NCI-H2227 (cell line): ENCODE data around the gene CCDC9.
A peak's percentile ranks its signal among the peaks of the same experiment; 100 is the strongest.

Experiments used
- DNase-seq: peaks from one replicate; lab custom pipeline; 2025; ENCODE audit not compliant: unreplicated experiment; lab: John Stamatoyannopoulos, UW

The CCDC9 gene

GRCh38 chr19:47255879-47256692, at the start of gene CCDC9:
TSS of gene CCDC9 (plus strand) at chr19:47256525. CDS start at chr19:47258401, 1,876 bp downstream.
- DNase-seq = peak; percentile 96

GRCh38 chr19:47209319-47210179, 46.8 kb upstream of the CCDC9 start:
- no peak for DNase-seq

DNA sequence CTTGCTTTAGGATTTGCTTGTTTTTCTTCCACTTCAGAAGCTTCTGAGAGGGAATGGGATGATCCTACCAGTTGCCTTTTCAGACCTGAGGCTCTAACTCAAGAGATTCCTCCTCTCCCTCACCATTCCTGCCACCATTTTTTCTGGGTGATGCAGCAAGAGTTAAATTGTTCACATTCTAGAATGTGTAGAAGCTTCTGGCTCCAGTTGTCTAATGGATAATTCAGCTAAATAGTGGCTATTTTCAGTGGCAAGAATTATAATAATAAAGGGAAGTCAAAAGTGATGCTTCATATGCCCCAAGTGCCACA, 46.2 kb upstream of the CCDC9 start:
- no peak for DNase-seq

GRCh38 chr19:47210689-47211316, 45.5 kb upstream of the CCDC9 start:
- DNase-seq = peak; percentile 68

- no peak for DNase-seq
These were observed 40.7 kb upstream of the CCDC9 start for GRCh38 chr19:47215581-47215980.

- no peak for DNase-seq
These were observed 35.1 kb upstream of the CCDC9 start for GRCh38 chr19:47221080-47221841.

DNA sequence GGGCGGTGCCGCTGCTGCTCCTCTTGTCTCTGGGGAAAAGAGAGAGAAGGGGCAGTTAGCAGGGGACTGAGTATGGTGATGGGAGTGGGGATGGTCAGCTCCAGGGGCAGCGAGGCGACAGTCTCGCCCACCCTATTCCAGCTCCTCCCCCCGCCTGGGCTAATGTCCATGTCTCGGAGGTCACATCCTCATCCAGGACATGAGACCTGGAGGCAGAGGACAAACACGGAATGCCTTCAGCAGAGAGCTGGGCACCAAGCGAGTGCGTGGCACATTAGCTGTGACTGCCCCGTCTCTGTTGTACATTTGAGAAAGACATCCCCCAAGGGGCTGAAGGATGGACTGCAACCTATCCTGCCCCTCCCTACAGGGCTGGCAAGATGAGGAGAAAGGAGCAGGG, 34.4 kb upstream of the CCDC9 start:
- DNase-seq = no peak

DNA sequence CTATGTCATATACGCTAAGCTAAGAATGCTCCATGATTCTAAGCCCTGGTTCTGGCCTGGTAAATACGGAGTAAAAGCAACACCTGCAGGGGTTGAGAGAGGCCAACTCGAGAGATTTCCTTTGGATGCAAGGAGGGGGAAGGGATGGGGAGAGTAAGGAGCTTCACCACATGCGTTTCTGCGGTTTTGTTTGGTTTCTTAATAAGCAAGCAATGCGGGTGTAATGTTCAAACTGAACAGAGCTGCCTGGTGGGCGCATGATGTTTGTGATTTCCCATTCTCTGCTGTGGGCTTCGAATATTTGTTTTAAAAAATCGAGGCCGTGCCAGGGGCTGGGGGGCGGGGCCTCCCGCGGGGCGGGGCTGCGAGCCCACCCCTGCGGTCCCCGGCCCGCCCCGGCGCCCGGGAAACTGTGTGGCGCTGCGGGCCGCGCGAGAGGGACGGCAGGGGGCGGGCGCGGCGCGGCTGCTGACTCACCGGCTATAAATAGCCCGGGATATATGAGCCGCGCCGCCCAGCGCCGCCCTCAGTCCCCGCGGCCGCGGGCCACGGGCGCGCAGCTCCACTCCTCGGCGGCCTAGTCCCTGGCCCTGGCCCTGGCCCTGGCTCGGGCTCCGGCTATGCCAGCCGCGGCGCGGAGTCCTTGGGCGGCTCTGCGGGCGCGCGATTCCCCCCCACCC, 30.4 kb upstream of the CCDC9 start:
- DNase-seq = peak; percentile 91

GRCh38 chr19:47226426-47227351, 29.6 kb upstream of the CCDC9 start:
- peak; percentile 30 for DNase-seq

- DNase-seq = peak; percentile 76
These were observed 28.8 kb upstream of the CCDC9 start for GRCh38 chr19:47227352-47228167.

- DNase-seq = peak; percentile 34
These were observed 28.0 kb upstream of the CCDC9 start for GRCh38 chr19:47228168-47228936.

- no peak for DNase-seq
These were observed 27.2 kb upstream of the CCDC9 start for GRCh38 chr19:47228937-47229675.

DNA sequence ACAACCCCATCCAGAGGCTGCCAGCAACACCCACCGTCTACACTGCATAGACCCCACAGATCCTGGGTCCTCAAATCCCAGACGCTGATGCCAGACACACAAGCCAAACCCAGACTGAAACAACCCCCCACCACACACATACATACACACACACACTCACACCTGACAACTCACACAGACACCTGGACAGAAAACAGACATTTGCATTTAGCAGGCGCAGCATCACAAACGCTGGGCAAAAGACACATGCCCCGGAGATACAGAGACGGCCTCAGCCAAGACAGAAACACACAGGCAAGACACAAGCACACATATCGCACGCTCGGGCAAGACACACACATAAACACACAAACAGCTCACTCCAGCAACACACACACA, 26.7 kb upstream of the CCDC9 start:
- no peak for DNase-seq

DNA sequence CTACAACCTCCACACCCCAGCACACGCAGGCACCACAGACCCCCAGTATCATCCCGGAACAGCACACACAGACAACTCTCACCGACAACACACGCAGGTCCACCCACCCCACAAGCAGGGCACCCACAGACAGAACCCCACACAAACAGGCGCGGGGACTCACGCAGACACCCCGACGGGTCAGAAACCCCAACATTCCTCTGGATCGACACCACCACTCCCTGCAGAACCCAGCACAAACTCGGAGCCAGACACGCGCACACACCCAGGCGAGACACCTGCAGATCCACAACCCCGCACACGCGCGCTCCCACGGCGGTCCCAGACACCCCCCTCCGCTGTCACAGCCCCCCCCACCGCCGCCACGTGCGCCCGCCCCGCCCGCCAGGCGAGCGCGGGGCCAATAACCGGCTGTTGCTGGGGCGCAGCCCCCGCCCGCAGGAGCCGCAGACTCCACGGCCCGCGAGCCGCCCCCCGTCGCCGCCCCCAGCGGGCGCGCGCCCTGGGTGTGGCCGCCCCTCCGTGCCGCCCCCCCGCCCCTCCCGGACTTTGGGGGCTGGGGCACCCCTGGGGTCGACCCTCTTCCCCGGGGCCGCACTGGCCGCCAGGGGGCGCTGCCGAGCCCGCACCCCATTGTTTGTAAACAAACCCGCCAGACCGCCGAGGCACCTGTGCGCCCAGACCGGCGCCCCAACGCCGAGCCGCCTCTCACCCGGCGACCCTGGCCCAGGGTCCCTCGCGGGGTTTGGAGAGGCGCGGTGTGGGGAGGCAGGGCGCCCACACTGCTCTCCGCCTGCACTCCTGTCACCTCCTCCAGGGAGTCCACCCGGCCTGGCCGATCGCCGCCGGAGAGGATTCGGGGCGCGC, 26.0 kb upstream of the CCDC9 start:
- peak; percentile 32 for DNase-seq

DNA sequence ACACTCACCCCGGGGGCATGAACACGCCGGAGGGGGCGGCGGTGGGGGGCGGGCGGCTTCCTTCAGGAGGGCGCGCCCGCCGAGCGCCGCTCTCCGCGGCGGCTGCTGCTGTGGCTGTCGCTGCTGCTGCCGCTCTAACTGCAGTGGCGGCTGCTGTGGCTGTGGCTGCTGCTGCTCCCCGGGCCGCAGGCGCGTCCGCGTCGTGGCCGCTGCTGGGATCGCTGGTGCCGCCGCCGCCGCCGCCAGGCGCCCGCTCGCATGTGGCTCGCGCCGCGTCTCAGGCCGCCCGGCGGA, 25.5 kb upstream of the CCDC9 start, which contains the start of gene BBC3:
TSS of gene BBC3 (minus strand) at position 279 of the 294 bp plus-strand sequence. CDS start 2,768 bp downstream, outside the sequence.
- no peak for DNase-seq
